Activated B cell treated with CpG ODN at 0.5 μM for 24 hours (primary cell): ENCODE data around the gene PADI3. TPM values are rescaled to one million over a fixed set of nuclear protein-coding genes. Genes with fewer than 3 reads are reported as not detected.

ENCODE experiments used
- ATAC-seq: fragments of 200-7000 bp; cut with Tn5 transposase; one replicate; pipeline ENCODE4 v1.10.0; 2021; ENCODE audit warnings: low read depth, mild to moderate bottlenecking, moderate library complexity
- CTCF ChIA-PET: fragments of 350-600 bp; sonication (Branson Sonifier 250); formaldehyde crosslinking; loops from one replicate; lab custom pipeline; 2021; ENCODE audit warnings: antibody characterized with exemption; lab: Charles Lee
- POLR2A ChIA-PET: fragments of 350-600 bp; sonication (Branson Sonifier 250); formaldehyde crosslinking; loops from one replicate; lab custom pipeline; 2021; ENCODE audit warnings: antibody characterized with exemption; lab: Charles Lee
- DNase-seq: peaks from one replicate; pipeline ENCODE4 v3.0.0; 2022
- H3K27ac Mint-ChIP-seq: one replicate; pipeline ENCODE4 v1.8.0; 2020; ENCODE audit warnings: mixed read lengths
- H3K27me3 Mint-ChIP-seq: one replicate; pipeline ENCODE4 v1.8.0; 2021; ENCODE audit warnings: mixed read lengths
- H3K36me3 Mint-ChIP-seq: one replicate; pipeline ENCODE4 v1.8.0; 2021; ENCODE audit warnings: low read depth, mixed read lengths
- H3K4me1 Mint-ChIP-seq: one replicate; pipeline ENCODE4 v1.8.0; 2021; ENCODE audit warnings: mixed read lengths
- H3K4me3 Mint-ChIP-seq: one replicate; pipeline ENCODE4 v1.8.0; 2020; ENCODE audit warnings: mild to moderate bottlenecking, mixed read lengths
- H3K9me3 Mint-ChIP-seq: one replicate; pipeline ENCODE4 v1.8.0; 2020; ENCODE audit warnings: mixed read lengths
- CTCF ChIP-seq: fragments of 200-600 bp; IDR thresholded peaks from one replicate; pipeline ENCODE4 v1.8.0; 2022; ENCODE audit warnings: antibody characterized with exemption, mild to moderate bottlenecking
- intact Hi-C: fragments of 100-400 bp; cut with micrococcal nuclease; formaldehyde crosslinking; loops from one replicate; pipeline ENCODE4 v1.15.1; 2024
- total RNA-seq: library from RNA; stranded (reverse); gene quantifications from 2 replicates; pipeline ENCODE4 v1.2.3, GENCODE V29; 2022

PADI3 gene
- total RNA-seq, 1 donor from 2014 or later: not detected

GRCh38 chr1:17259233-17259873 lies 10.5 kb downstream of the PADI3 start:
- DNase-seq (no peak), ATAC-seq (no peak)
- POLR2A ChIA-PET: no interaction called here
- intact Hi-C loops: no loop called here
- H3K36me3 Mint-ChIP-seq: no peaks in the 10 kb centered on the region
- H3K4me1 Mint-ChIP-seq: no peaks in the 10 kb centered on the region
- CTCF ChIA-PET: interaction anchor here (1.3 kb wide), 1 partner anchor 23 kb away, joined by 3 read pairs; no protein-coding TSS in a partner anchor
- no peak for TF ChIP-seq CTCF
- H3K4me3 Mint-ChIP-seq: no peak overlapping the region
- H3K9me3 Mint-ChIP-seq: peaks cover 6% of the 10 kb centered on the region
- H3K27me3 Mint-ChIP-seq: peaks cover 19% of the 10 kb centered on the region
- H3K27ac Mint-ChIP-seq: no peak overlapping the region

- peaks cover 19% of the 10 kb centered on the region for H3K27me3 Mint-ChIP-seq
- H3K4me1 Mint-ChIP-seq: no peaks in the 10 kb centered on the region
- POLR2A ChIA-PET: no interaction called here
- CTCF ChIA-PET: no interaction called here
- H3K27ac Mint-ChIP-seq: no peak overlapping the region
- DNase-seq (no peak), ATAC-seq (no peak)
- H3K9me3 Mint-ChIP-seq: peaks cover 6% of the 10 kb centered on the region
- H3K4me3 Mint-ChIP-seq: no peak overlapping the region
- no peaks in the 10 kb centered on the region for H3K36me3 Mint-ChIP-seq
- no peak for TF ChIP-seq CTCF
- intact Hi-C loops: no loop called here
Measured at GRCh38 chr1:17260264-17260663, 11.4 kb downstream of the PADI3 start.

GRCh38 chr1:17260738-17261137 lies 11.8 kb downstream of the PADI3 start:
- Mint-ChIP-seq H3K27me3 (peaks cover 16% of the 10 kb centered on the region), H3K4me3 (no peak overlapping the region), H3K9me3 (peaks cover 6% of the 10 kb centered on the region), H3K27ac (no peak overlapping the region), H3K36me3 (no peaks in the 10 kb centered on the region), H3K4me1 (no peaks in the 10 kb centered on the region)
- intact Hi-C loops: no loop called here
- DNase-seq (no peak), ATAC-seq (no peak)
- no peak for TF ChIP-seq CTCF
- CTCF ChIA-PET: no interaction called here
- POLR2A ChIA-PET: no interaction called here

- Mint-ChIP-seq H3K27ac (no peak overlapping the region), H3K4me1 (no peaks in the 10 kb centered on the region), H3K27me3 (peaks cover 7% of the 10 kb centered on the region), H3K36me3 (no peaks in the 10 kb centered on the region), H3K9me3 (peaks cover 6% of the 10 kb centered on the region), H3K4me3 (no peak overlapping the region)
- POLR2A ChIA-PET: no interaction called here
- TF ChIP-seq CTCF: no peak
- intact Hi-C loops: no loop called here
- ATAC-seq (no peak), DNase-seq (no peak)
- CTCF ChIA-PET: no interaction called here
Measured at GRCh38 chr1:17263936-17264335, 15.0 kb downstream of the PADI3 start.

- intact Hi-C loops: no loop called here
- ChIA-PET CTCF (no interaction called here), POLR2A (no interaction called here)
- ATAC-seq (no peak), DNase-seq (no peak)
- Mint-ChIP-seq H3K4me1 (no peaks in the 10 kb centered on the region), H3K27ac (no peak overlapping the region), H3K9me3 (peaks cover 6% of the 10 kb centered on the region), H3K36me3 (no peaks in the 10 kb centered on the region), H3K4me3 (no peak overlapping the region), H3K27me3 (peaks cover 4% of the 10 kb centered on the region)
- TF ChIP-seq CTCF: no peak
Measured at GRCh38 chr1:17264470-17264869, 15.6 kb downstream of the PADI3 start.
